HEK293 (cell line): Measurements from ENCODE around the gene PMCH.

ENCODE experiments used
- CTCF ChIA-PET: fragments of 350-600 bp; formaldehyde crosslinking; extraction: SDS; loops from one replicate; lab custom pipeline; 2021; ENCODE audit warnings: antibody characterized with exemption; lab: Yijun Ruan, JAX
- POLR2A ChIA-PET: fragments of 300-600 bp; formaldehyde crosslinking; extraction: SDS; loops from one replicate; lab custom pipeline; 2020; ENCODE audit warnings: antibody characterized with exemption, inconsistent platforms; lab: Yijun Ruan, JAX
- H3K27ac ChIP-seq: fragments of 200-500 bp; sonication (Bioruptor generic); 2 replicates; pipeline ENCODE4 v1.5.1; 2014; ENCODE audit warnings: low read depth, low read length, control low read depth, inconsistent platforms; ENCODE audit errors: extremely low read depth
- H3K36me3 ChIP-seq, 2 experiments: fragments of 200-500 bp in 1 of 2; sonication (Bioruptor generic) in 1 of 2; 1 replicate in 1 of 2; 2 replicates in 1 of 2; pipeline ENCODE4 v1.5.1; 2014 to 2017; ENCODE audit warnings: inconsistent platforms in 2 of 2, low read length in 2 of 2; ENCODE audit not compliant: control insufficient read depth in 2 of 2, insufficient read depth in 1 of 2
- H3K4me1 ChIP-seq: fragments of 200-500 bp; sonication (Bioruptor generic); 2 replicates; pipeline ENCODE4 v1.5.1; 2014; ENCODE audit warnings: mild to moderate bottlenecking, low read length, inconsistent platforms; ENCODE audit not compliant: control insufficient read depth, insufficient read depth
- H3K4me3 ChIP-seq: 2 replicates; pipeline ENCODE4 v1.5.1; 2011; ENCODE audit warnings: low read depth, mild to moderate bottlenecking, control low read depth, low read length, moderate library complexity
- H3K9me3 ChIP-seq: fragments of 200-500 bp; sonication (Bioruptor generic); 2 replicates; pipeline ENCODE4 v1.5.1; 2014; ENCODE audit warnings: low read depth, low read length, inconsistent platforms; ENCODE audit not compliant: control insufficient read depth, insufficient read depth
- GLIS1 ChIP-seq: fragments of 450-650 bp; formaldehyde crosslinking; IDR thresholded peaks from 2 replicates; pipeline ENCODE4 v1.5.1; 2016; ENCODE audit warnings: missing biosample characterization, missing genetic modification characterization
- HOXA7 ChIP-seq: sonication (generic); formaldehyde crosslinking; IDR thresholded peaks from 2 replicates; pipeline ENCODE4 v1.8.1; 2022; ENCODE audit warnings: missing genetic modification reagents, borderline replicate concordance
- MZF1 ChIP-seq: fragments of 450-650 bp; formaldehyde crosslinking; IDR thresholded peaks from 2 replicates; pipeline ENCODE4 v1.5.1; 2017; ENCODE audit warnings: missing biosample characterization, missing genetic modification characterization, borderline replicate concordance
- PATZ1 ChIP-seq: fragments of 450-650 bp; formaldehyde crosslinking; IDR thresholded peaks from 2 replicates; pipeline ENCODE4 v1.5.1; 2016; ENCODE audit warnings: missing biosample characterization, missing genetic modification characterization
- SP3 ChIP-seq: fragments of 450-650 bp; formaldehyde crosslinking; IDR thresholded peaks from 2 replicates; pipeline ENCODE4 v1.5.1; 2016; ENCODE audit warnings: missing biosample characterization, missing genetic modification characterization
- ZNF133 ChIP-seq: fragments of 450-650 bp; formaldehyde crosslinking; IDR thresholded peaks from 2 replicates; pipeline ENCODE4 v1.5.1; 2016; ENCODE audit warnings: missing biosample characterization, missing genetic modification characterization
- ZNF155 ChIP-seq: fragments of 450-650 bp; formaldehyde crosslinking; IDR thresholded peaks from 2 replicates; pipeline ENCODE4 v1.5.1; 2016; ENCODE audit warnings: missing biosample characterization, missing genetic modification characterization
- ZNF211 ChIP-seq: fragments of 450-650 bp; formaldehyde crosslinking; IDR thresholded peaks from 2 replicates; pipeline ENCODE4 v1.5.1; 2016; ENCODE audit warnings: low read depth, missing biosample characterization, missing genetic modification characterization
- ZNF24 ChIP-seq: fragments of 450-650 bp; formaldehyde crosslinking; IDR thresholded peaks from 2 replicates; pipeline ENCODE4 v1.5.1; 2016; ENCODE audit warnings: missing biosample characterization, missing genetic modification characterization
- ZNF280C ChIP-seq: fragments of 450-650 bp; formaldehyde crosslinking; IDR thresholded peaks from 2 replicates; pipeline ENCODE4 v1.5.1; 2016; ENCODE audit warnings: missing biosample characterization, missing genetic modification characterization
- ZNF292 ChIP-seq: fragments of 450-650 bp; formaldehyde crosslinking; IDR thresholded peaks from 2 replicates; pipeline ENCODE4 v1.5.1; 2016; ENCODE audit warnings: low read depth, missing biosample characterization, missing genetic modification characterization, borderline replicate concordance
- ZNF391 ChIP-seq: fragments of 450-650 bp; formaldehyde crosslinking; IDR thresholded peaks from 2 replicates; pipeline ENCODE4 v1.5.1; 2016; ENCODE audit warnings: low read depth, missing biosample characterization, missing genetic modification characterization, borderline replicate concordance
- ZNF404 ChIP-seq: fragments of 450-650 bp; formaldehyde crosslinking; IDR thresholded peaks from 2 replicates; pipeline ENCODE4 v1.5.1; 2017; ENCODE audit warnings: missing biosample characterization, missing genetic modification characterization
- ZNF423 ChIP-seq: fragments of 450-650 bp; formaldehyde crosslinking; IDR thresholded peaks from 2 replicates; pipeline ENCODE4 v1.5.1; 2016; ENCODE audit warnings: missing biosample characterization, missing genetic modification characterization
- ZNF426 ChIP-seq: fragments of 450-650 bp; formaldehyde crosslinking; IDR thresholded peaks from 2 replicates; pipeline ENCODE4 v1.5.1; 2017; ENCODE audit warnings: missing biosample characterization, missing genetic modification characterization, mild to moderate bottlenecking, inconsistent platforms, moderate library complexity
- ZNF529 ChIP-seq: fragments of 450-650 bp; formaldehyde crosslinking; IDR thresholded peaks from 2 replicates; pipeline ENCODE4 v1.5.1; 2017; ENCODE audit warnings: missing genetic modification characterization, missing biosample characterization; ENCODE audit not compliant: insufficient replicate concordance
- ZNF639 ChIP-seq: fragments of 450-650 bp; formaldehyde crosslinking; IDR thresholded peaks from 2 replicates; pipeline ENCODE4 v1.5.1; 2016; ENCODE audit warnings: missing biosample characterization, missing genetic modification characterization
- ZNF658 ChIP-seq: fragments of 450-650 bp; formaldehyde crosslinking; IDR thresholded peaks from 2 replicates; pipeline ENCODE4; 2016; ENCODE audit warnings: missing biosample characterization, missing genetic modification characterization
- ZNF76 ChIP-seq: fragments of 450-650 bp; formaldehyde crosslinking; IDR thresholded peaks from 2 replicates; pipeline ENCODE4; 2016; ENCODE audit warnings: low read depth, missing biosample characterization, missing genetic modification characterization, borderline replicate concordance
- ZNF791 ChIP-seq: fragments of 450-650 bp; formaldehyde crosslinking; IDR thresholded peaks from 2 replicates; pipeline ENCODE4 v1.5.1; 2016; ENCODE audit warnings: missing biosample characterization, missing genetic modification characterization

The PMCH gene

GRCh38 chr12:102227954-102228353 is 30.3 kb upstream of the PMCH start (continued):
- no peak for TF ChIP-seq SP3
- no peak for TF ChIP-seq ZNF133 (tag by site-specific recombination)
- TF ChIP-seq ZNF211: no peak
- TF ChIP-seq ZNF529: no peak
- TF ChIP-seq ZNF155 (tag by site-specific recombination): no peak
- no peak for TF ChIP-seq ZNF426 (tag by site-specific recombination)

GRCh38 chr12:102220736-102221135 is 23.1 kb upstream of the PMCH start:
- CTCF ChIA-PET: interaction anchor here (0.6 kb wide), 1 partner anchor 330 kb away, joined by 3 read pairs; no protein-coding TSS in a partner anchor
- H3K27ac ChIP-seq: no peak overlapping the region
- H3K4me1 ChIP-seq: no peaks in the 10 kb centered on the region
- no peaks in the 10 kb centered on the region for H3K9me3 ChIP-seq
- no peak for TF ChIP-seq ZNF391
- no peak for TF ChIP-seq ZNF133 (tag by site-specific recombination)
- TF ChIP-seq HOXA7 (CRISPR knock-in tag): no peak
- TF ChIP-seq ZNF280C (tag by site-specific recombination): no peak
- no peak for TF ChIP-seq PATZ1
- TF ChIP-seq GLIS1 (tag by site-specific recombination): no peak
- no peak for TF ChIP-seq ZNF24 (tag by site-specific recombination)
- no peak for TF ChIP-seq ZNF404
- no peak for TF ChIP-seq ZNF292 (tag by site-specific recombination)
- TF ChIP-seq ZNF791: no peak
- TF ChIP-seq MZF1 (tag by site-specific recombination): no peak
- TF ChIP-seq ZNF639 (tag by site-specific recombination): no peak
- TF ChIP-seq ZNF76 (tag by site-specific recombination): no peak
- no peak for TF ChIP-seq ZNF658 (tag by site-specific recombination)
- no peak for TF ChIP-seq ZNF423 (tag by site-specific recombination)
- TF ChIP-seq, all 188 proteins: peak for 0
- POLR2A ChIA-PET: no interaction called here
- Histone ChIP-seq H3K36me3 (no peaks in the 10 kb centered on the region), H3K4me3 (no peak overlapping the region)
